Measurements from ENCODE around the gene TGFBR3.

- TF ChIP-seq CTCF (IDR thresholded peaks at IDR 0.05; ENCODE audit: insufficient read depth, low read depth, low read length) (no peak), EZH2 (IDR thresholded peaks at IDR 0.05; ENCODE audit: insufficient read depth, low read length) (no peak)
Measured at GRCh38 chr1:91872000-91872399, 14.0 kb downstream of the TGFBR3 start.

Data from astrocyte (in vitro differentiated cells and primary cell).